Renal pelvis (tissue), 3 donors: ENCODE data around the gene ZNF735. TPM values are rescaled to one million over a fixed set of nuclear protein-coding genes. Genes with fewer than 3 reads are reported as not detected.

Source experiments
- polyA plus RNA-seq, 3 donors: library from polyadenylated mRNA; unstranded; fragments of 120-200 nt; gene quantifications; one replicate each; pipeline ENCODE4 v1.2.1, GENCODE V29; 2013; ENCODE audit not compliant: insufficient read length in 3 of 3

Gene ZNF735
- polyA plus RNA-seq, 3 donors, result not detected

Other genes starting within 250 kb of the ZNF735 start
- gene ZNF722, start 208.4 kb upstream of the ZNF735 start, polyA plus RNA-seq, result not detected
- gene ZNF727, start 161.8 kb upstream of the ZNF735 start, polyA plus RNA-seq, result under 1 TPM in 2 of 3 donors, not detected in 1; 0.14 to 0.62 TPM
- not detected for gene ZNF679, start 21.3 kb downstream of the ZNF735 start, polyA plus RNA-seq
- gene ZNF736, start 106.8 kb downstream of the ZNF735 start, polyA plus RNA-seq, result 10 to 100 TPM; 16.1 to 27.8 (median 23.5) TPM